OCI-M1 (cell line): Measurements from ENCODE around the gene SLC38A10.

Experiments used
- DNase-seq: peaks from one replicate; lab custom pipeline; 2025; lab: John Stamatoyannopoulos, UW

SLC38A10 gene

GRCh38 chr17:81295031-81295675 lies at the start of gene SLC38A10:
Gene SLC38A10, minus strand, starts transcription at chr17:81295307. Its CDS starts 386 bp downstream, at chr17:81294921.
- peak; percentile 92 for DNase-seq

GRCh38 chr17:81342269-81343070 lies 47.4 kb upstream of the SLC38A10 start:
- DNase-seq, result no peak

- DNase-seq, result no peak
Measured at GRCh38 chr17:81341516-81342268, 46.6 kb upstream of the SLC38A10 start.

GRCh38 chr17:81340607-81341515 lies 45.8 kb upstream of the SLC38A10 start:
- DNase-seq, result no peak

- no peak for DNase-seq
Measured at GRCh38 chr17:81339534-81340296, 44.6 kb upstream of the SLC38A10 start.

GRCh38 chr17:81339191-81339533 lies 44.1 kb upstream of the SLC38A10 start:
- no peak for DNase-seq

GRCh38 chr17:81338274-81339190 lies 43.4 kb upstream of the SLC38A10 start:
- DNase-seq, result no peak

GRCh38 chr17:81337476-81337879 lies 42.4 kb upstream of the SLC38A10 start:
- no peak for DNase-seq

GRCh38 chr17:81336930-81337325 lies 41.8 kb upstream of the SLC38A10 start:
- no peak for DNase-seq

- no peak for DNase-seq
Measured at GRCh38 chr17:81336296-81336929, 41.3 kb upstream of the SLC38A10 start.

- DNase-seq, result no peak
Measured at GRCh38 chr17:81335773-81336157, 40.7 kb upstream of the SLC38A10 start.

GRCh38 chr17:81334987-81335772 lies 40.1 kb upstream of the SLC38A10 start:
- no peak for DNase-seq

- DNase-seq, result no peak
Measured at GRCh38 chr17:81334391-81334901, 39.3 kb upstream of the SLC38A10 start.

GRCh38 chr17:81333616-81334368 lies 38.7 kb upstream of the SLC38A10 start:
- no peak for DNase-seq

- no peak for DNase-seq
Measured at GRCh38 chr17:81332914-81333528, 37.9 kb upstream of the SLC38A10 start.

- DNase-seq, result no peak
Measured at GRCh38 chr17:81332118-81332834, 37.2 kb upstream of the SLC38A10 start.
